Stimulated activated CD4-positive, alpha-beta T cell treated with anti-CD3 and anti-CD28 coated beads, Interleukin-1b, Interleukin-23, amount 100 ng/mL, for 24 hours (primary cell): Measurements from ENCODE around the gene YOD1.
A peak's percentile ranks its signal among the peaks of the same experiment; 100 is the strongest.

Experiments used
- DNase-seq, 4 experiments: peaks; one replicate each; pipeline ENCODE4 v3.0.0-alpha.2; 2020; ENCODE audit warnings: low read depth in 4 of 4, low spot score in 1 of 4

The YOD1 gene

GRCh38 chr1:207073906-207074820, 23.2 kb upstream of the YOD1 start:
- no peak for DNase-seq

- DNase-seq, result no peak
Observed at GRCh38 chr1:207072233-207072632, 21.2 kb upstream of the YOD1 start.

- no peak for DNase-seq
Observed at GRCh38 chr1:207071426-207071825, 20.4 kb upstream of the YOD1 start.

GRCh38 chr1:207070811-207071210, 19.8 kb upstream of the YOD1 start:
- DNase-seq, result no peak

- no peak for DNase-seq
Observed at GRCh38 chr1:207069858-207070506, 19.0 kb upstream of the YOD1 start.

- DNase-seq, result no peak
Observed at GRCh38 chr1:207069061-207069460, 18.1 kb upstream of the YOD1 start.

- DNase-seq, result no peak
Observed at GRCh38 chr1:207067665-207068064, 16.7 kb upstream of the YOD1 start.

GRCh38 chr1:207067185-207067584, 16.2 kb upstream of the YOD1 start:
- DNase-seq, result no peak

- DNase-seq, result no peak
Observed at GRCh38 chr1:207064561-207064960, 13.6 kb upstream of the YOD1 start.

GRCh38 chr1:207063014-207063413, 12.0 kb upstream of the YOD1 start:
- no peak for DNase-seq

- no peak for DNase-seq
Observed at GRCh38 chr1:207062058-207062457, 11.1 kb upstream of the YOD1 start.

GRCh38 chr1:207060596-207060995, 9.6 kb upstream of the YOD1 start:
- DNase-seq, result no peak

- DNase-seq, result no peak
Observed at GRCh38 chr1:207059881-207060280, 8.9 kb upstream of the YOD1 start.

GRCh38 chr1:207058878-207059867, 8.2 kb upstream of the YOD1 start:
- DNase-seq, result no peak

- no peak for DNase-seq
Observed at GRCh38 chr1:207058252-207058651, 7.2 kb upstream of the YOD1 start.

- no peak for DNase-seq
Observed at GRCh38 chr1:207056673-207057072, 5.7 kb upstream of the YOD1 start.

GRCh38 chr1:207055386-207056001, 4.5 kb upstream of the YOD1 start:
- DNase-seq, result no peak

- no peak for DNase-seq
Observed at GRCh38 chr1:207054491-207054890, 3.5 kb upstream of the YOD1 start.

GRCh38 chr1:207052911-207053769, 2.1 kb upstream of the YOD1 start, which contains the start of gene PFKFB2:
PFKFB2 (plus strand) TSS chr1:207053275; CDS start chr1:207054718, 1,443 bp downstream.
- DNase-seq, result peak; percentile 84 to 97 (median 90)
